Thoracic aorta (tissue), 2 donors: ENCODE results near the gene LRRC36. TPM values are rescaled to one million over a fixed set of nuclear protein-coding genes. Genes with fewer than 3 reads are reported as not detected.

ENCODE experiments used
- ATAC-seq: fragments of 150-250 bp; one replicate; pipeline ENCODE4 v1.8.0; 2017; ENCODE audit warnings: low read depth; ENCODE audit not compliant: insufficient number of reproducible peaks, low FRiP score
- DNase-seq: peaks from one replicate; pipeline ENCODE4 v3.0.0-alpha.2; 2020; ENCODE audit warnings: low spot score
- H3K27ac ChIP-seq, 2 donors: fragments of 200-600 bp; sonication (generic); 1 replicate in 1 of 2; 2 replicates in 1 of 2; pipeline ENCODE4 v1.5.1; 2016; ENCODE audit warnings: mild to moderate bottlenecking in 2 of 2, moderate library complexity in 2 of 2
- H3K27me3 ChIP-seq: fragments of 200-600 bp; sonication (generic); replicated peaks from 2 replicates; pipeline ENCODE4 v1.6.0; 2016; ENCODE audit warnings: mild to moderate bottlenecking; ENCODE audit not compliant: insufficient read depth
- H3K36me3 ChIP-seq: fragments of 200-600 bp; sonication (generic); one replicate; pipeline ENCODE4 v1.5.1; 2016
- H3K4me1 ChIP-seq, 2 donors: fragments of 200-600 bp; sonication (generic); 1 replicate in 1 of 2; 2 replicates in 1 of 2; pipeline versions ENCODE4 v1.5.1 to v1.6.0; 2016; ENCODE audit warnings: low read depth in 2 of 2, mild to moderate bottlenecking in 1 of 2; ENCODE audit not compliant: control insufficient read depth in 1 of 2
- H3K4me3 ChIP-seq: fragments of 200-600 bp; sonication (generic); 2 replicates; pipeline ENCODE4 v1.5.1; 2016; ENCODE audit warnings: mild to moderate bottlenecking
- H3K9me3 ChIP-seq: fragments of 200-600 bp; sonication (generic); 2 replicates; pipeline ENCODE4 v1.5.1; 2016
- total RNA-seq, 2 donors: library from RNA; depleted of rRNA; stranded (reverse); fragments of >200 nt; gene quantifications; one replicate each; pipeline versions ENCODE4 v1.1.0 to v1.2.3, GENCODE V29; 2016
- TF ChIP-seq, protein P1 (sequence below): fragments of 200-600 bp; sonication (generic); IDR thresholded peaks from one replicate; pipeline ENCODE4 v1.5.1; 2019; ENCODE audit warnings: antibody characterized with exemption

Gene LRRC36
- total RNA-seq, result not detected

- TF ChIP-seq, protein P1, sequence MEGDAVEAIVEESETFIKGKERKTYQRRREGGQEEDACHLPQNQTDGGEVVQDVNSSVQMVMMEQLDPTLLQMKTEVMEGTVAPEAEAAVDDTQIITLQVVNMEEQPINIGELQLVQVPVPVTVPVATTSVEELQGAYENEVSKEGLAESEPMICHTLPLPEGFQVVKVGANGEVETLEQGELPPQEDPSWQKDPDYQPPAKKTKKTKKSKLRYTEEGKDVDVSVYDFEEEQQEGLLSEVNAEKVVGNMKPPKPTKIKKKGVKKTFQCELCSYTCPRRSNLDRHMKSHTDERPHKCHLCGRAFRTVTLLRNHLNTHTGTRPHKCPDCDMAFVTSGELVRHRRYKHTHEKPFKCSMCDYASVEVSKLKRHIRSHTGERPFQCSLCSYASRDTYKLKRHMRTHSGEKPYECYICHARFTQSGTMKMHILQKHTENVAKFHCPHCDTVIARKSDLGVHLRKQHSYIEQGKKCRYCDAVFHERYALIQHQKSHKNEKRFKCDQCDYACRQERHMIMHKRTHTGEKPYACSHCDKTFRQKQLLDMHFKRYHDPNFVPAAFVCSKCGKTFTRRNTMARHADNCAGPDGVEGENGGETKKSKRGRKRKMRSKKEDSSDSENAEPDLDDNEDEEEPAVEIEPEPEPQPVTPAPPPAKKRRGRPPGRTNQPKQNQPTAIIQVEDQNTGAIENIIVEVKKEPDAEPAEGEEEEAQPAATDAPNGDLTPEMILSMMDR, result no peak
- peak within 1 kb of the TSS; percentile 64 for H3K4me3 ChIP-seq
- H3K4me1 ChIP-seq, result peaks cover 5 to 8% of the 10 kb centered on the region in 2 donors
- no peak for ATAC-seq
- H3K27ac ChIP-seq, result no peak within 1 kb of the TSS
- no peak for DNase-seq
- no peaks in the 10 kb centered on the region for H3K9me3 ChIP-seq
- no peaks in the 10 kb centered on the region for H3K27me3 ChIP-seq
- no peaks in the 10 kb centered on the region for H3K36me3 ChIP-seq
Measured at GRCh38 chr16:67326472-67327309, at the start of gene LRRC36, which contains the start of gene KCTD19. Gene LRRC36, plus strand, starts transcription at chr16:67326815. Its CDS starts 48 bp downstream, at chr16:67326863. Gene KCTD19, minus strand, starts transcription at chr16:67326741. Its CDS starts 34 bp downstream, at chr16:67326707.

GRCh38 chr16:67277294-67277998 lies 49.2 kb upstream of the LRRC36 start:
- Histone ChIP-seq H3K4me1 (peaks cover 16 to 24% of the 10 kb centered on the region in 2 donors), H3K27ac (peak overlapping the region; percentile 77 to 82), H3K9me3 (no peaks in the 10 kb centered on the region), H3K4me3 (no peak overlapping the region), H3K36me3 (no peaks in the 10 kb centered on the region), H3K27me3 (no peaks in the 10 kb centered on the region)
- DNase-seq (peak; percentile 63), ATAC-seq (peak; percentile 85)
- TF ChIP-seq, protein P1, result no peak

DNA sequence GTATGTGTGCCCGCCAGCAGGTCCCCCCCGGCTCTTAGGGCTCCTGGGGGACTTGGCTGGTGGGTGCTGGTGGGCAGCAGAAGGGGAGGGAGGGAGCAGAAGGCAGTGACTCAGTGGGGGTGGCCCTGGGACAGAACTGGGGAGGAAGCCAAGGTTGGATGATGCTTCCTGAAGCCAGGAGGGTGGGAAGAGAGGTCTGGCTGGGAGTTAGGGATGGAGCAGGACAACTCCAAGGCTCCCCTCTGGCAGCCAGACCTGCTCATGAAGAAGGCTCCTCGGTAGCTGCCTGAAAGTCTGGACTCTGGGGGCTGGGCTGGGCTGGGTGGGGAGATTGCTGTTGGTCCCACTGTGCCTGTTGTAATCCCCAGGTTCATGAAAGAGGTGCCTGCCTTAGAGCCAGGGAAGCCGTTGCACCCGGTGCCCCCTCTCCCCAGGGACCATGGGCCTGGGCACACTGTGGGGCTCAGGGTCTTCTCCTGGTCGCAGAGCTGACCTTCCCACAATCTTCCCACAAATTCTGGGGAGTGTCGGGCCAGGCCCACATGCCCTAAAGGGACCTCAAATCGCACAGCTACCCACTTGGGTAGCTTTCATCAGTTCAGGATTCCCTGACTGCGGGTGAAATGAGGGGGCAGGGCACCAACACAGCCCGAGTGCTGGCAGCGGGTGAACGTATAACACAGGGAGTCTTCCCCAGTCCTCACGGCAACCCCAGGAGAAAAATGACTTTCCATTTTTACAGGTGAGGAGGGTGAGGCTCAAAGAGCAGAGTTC lies 48.4 kb upstream of the LRRC36 start:
- TF ChIP-seq, protein P1, result no peak
- Histone ChIP-seq H3K36me3 (no peaks in the 10 kb centered on the region), H3K4me3 (peak overlapping the region; percentile 71), H3K27me3 (no peaks in the 10 kb centered on the region), H3K4me1 (peaks cover 16 to 24% of the 10 kb centered on the region in 2 donors), H3K9me3 (no peaks in the 10 kb centered on the region), H3K27ac (peak overlapping the region; percentile 77 to 82)
- ATAC-seq, result peak; percentile 21
- no peak for DNase-seq

DNA sequence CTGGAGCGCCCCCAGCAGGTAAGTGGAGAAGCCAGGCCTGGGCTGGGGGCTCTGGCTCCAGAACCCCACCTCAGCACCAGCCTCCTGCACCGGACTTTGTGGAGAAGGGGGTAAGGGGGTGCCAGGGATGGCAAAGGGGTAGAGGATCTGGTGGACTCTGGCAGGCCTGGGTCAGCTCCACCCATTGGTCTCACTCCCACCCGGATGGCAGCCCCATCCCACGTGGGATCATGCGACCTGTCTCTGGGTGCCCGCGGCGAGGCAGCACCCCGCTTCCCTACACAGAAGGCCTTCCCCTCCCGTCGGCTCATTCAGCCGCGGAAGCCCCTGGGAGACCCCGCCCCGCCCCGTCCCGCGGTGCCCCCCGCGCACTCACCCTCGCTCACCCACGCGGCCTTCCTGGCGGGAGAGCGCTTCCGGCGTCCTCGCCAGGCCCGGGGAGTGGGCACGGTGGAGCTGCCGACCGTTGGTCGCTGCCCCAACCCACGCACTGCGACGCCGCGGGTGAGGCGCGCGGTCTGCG lies 47.8 kb upstream of the LRRC36 start:
- TF ChIP-seq, protein P1, result no peak
- H3K4me3 ChIP-seq, result peak overlapping the region; percentile 71
- ATAC-seq, result no peak
- no peak for DNase-seq
- peaks cover 16 to 24% of the 10 kb centered on the region in 2 donors for H3K4me1 ChIP-seq
- H3K27ac ChIP-seq, result peak overlapping the region; percentile 11 to 77
- H3K27me3 ChIP-seq, result no peaks in the 10 kb centered on the region
- H3K9me3 ChIP-seq, result no peaks in the 10 kb centered on the region
- no peaks in the 10 kb centered on the region for H3K36me3 ChIP-seq
